Measurements from ENCODE around the gene CUBN.

Gene CUBN

GRCh38 chr10:17144032-17144431 is 14.4 kb upstream of the CUBN start:
- Histone ChIP-seq H3K4me1 (ENCODE audit: control insufficient read depth, insufficient read depth, low read length, poor library complexity, severe bottlenecking) (no peaks in the 10 kb centered on the region), H3K27me3 (replicated peaks; ENCODE audit: control insufficient read depth, insufficient read depth, low read length, poor library complexity, severe bottlenecking) (no peaks in the 10 kb centered on the region), H3K9me3 (ENCODE audit: control insufficient read depth, low read length) (no peaks in the 10 kb centered on the region), H3K27ac (ENCODE audit: insufficient read depth, low read length, poor library complexity, severe bottlenecking) (no peak overlapping the region), H3K4me3 (ENCODE audit: insufficient read depth, low read depth, low read length, poor library complexity, severe bottlenecking) (no peak overlapping the region), H3K36me3 (ENCODE audit: control insufficient read depth, insufficient read depth, low read length) (no peaks in the 10 kb centered on the region)
- DNase-seq: no peak

DNA sequence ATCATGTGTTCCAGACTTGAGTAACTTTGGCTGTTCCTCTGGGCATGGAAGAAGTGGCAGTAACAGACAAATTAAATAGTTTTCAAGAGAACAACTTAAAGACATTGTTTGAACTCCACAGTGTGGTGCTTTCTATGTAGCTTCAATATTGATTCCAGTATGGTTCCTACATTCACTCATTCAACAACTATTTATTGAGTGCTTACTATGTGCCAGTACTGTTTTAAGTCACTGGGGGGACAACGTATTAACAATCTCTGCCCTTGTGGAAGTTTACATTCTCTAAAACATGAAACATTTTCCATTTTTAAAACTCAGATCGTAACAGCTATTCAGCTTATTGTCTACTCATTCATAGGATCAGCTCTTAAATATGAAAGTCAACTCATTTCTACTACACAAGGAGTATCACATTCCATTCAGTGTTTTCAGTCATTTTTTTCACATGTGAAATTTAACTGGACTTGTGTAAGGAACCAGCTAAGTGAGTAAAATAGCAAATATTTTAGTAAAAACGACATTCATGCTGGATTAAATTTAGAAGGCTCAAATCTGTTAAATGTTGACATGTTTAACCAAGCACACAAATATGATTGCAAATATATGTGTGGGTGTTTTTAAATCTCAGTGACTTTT is 13.6 kb upstream of the CUBN start:
- no peaks in the 10 kb centered on the region for H3K9me3 ChIP-seq (ENCODE audit: control insufficient read depth, low read length)
- no peak overlapping the region for H3K27ac ChIP-seq (ENCODE audit: insufficient read depth, low read length, poor library complexity, severe bottlenecking)
- no peaks in the 10 kb centered on the region for H3K27me3 ChIP-seq (replicated peaks; ENCODE audit: control insufficient read depth, insufficient read depth, low read length, poor library complexity, severe bottlenecking)
- H3K36me3 ChIP-seq (ENCODE audit: control insufficient read depth, insufficient read depth, low read length): no peaks in the 10 kb centered on the region
- H3K4me1 ChIP-seq (ENCODE audit: control insufficient read depth, insufficient read depth, low read length, poor library complexity, severe bottlenecking): no peaks in the 10 kb centered on the region
- H3K4me3 ChIP-seq (ENCODE audit: insufficient read depth, low read depth, low read length, poor library complexity, severe bottlenecking): no peak overlapping the region
- DNase-seq: no peak

DNA sequence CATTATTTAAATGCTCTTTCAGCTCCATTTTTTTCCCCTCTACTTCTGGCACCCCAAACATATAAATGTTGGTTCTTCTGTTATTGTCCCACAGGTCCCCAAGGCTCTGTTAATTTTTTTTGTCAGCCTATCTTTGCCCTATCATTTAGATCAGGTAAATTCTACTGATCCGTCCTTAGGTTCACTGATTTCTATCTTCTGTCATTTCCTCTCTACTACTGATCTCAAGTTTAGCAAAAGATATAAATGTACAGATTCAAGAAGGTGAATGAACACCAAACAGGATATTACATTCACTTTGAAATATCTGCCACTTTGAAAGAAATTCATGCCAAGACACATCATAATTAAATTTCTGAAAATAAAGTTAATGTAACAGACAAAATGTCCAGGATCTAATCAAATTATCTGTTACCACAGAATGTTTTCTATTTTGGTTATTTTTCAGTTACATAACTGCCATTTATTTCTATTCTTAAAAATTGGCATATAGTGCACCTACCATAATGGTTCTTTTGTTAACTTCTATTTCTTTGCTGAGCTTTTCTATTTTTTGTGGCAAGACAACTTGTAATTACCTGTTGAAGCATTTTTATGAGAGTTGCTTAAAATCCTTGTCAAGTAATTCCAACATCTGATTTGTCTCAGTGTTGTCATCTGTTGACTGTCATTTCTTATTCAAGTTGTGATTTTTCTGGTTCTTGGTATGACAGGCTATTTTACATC is 12.1 kb upstream of the CUBN start:
- no peaks in the 10 kb centered on the region for H3K4me1 ChIP-seq (ENCODE audit: control insufficient read depth, insufficient read depth, low read length, poor library complexity, severe bottlenecking)
- H3K4me3 ChIP-seq (ENCODE audit: insufficient read depth, low read depth, low read length, poor library complexity, severe bottlenecking): no peak overlapping the region
- no peaks in the 10 kb centered on the region for H3K36me3 ChIP-seq (ENCODE audit: control insufficient read depth, insufficient read depth, low read length)
- H3K27ac ChIP-seq (ENCODE audit: insufficient read depth, low read length, poor library complexity, severe bottlenecking): no peak overlapping the region
- DNase-seq: no peak
- no peaks in the 10 kb centered on the region for H3K9me3 ChIP-seq (ENCODE audit: control insufficient read depth, low read length)
- no peaks in the 10 kb centered on the region for H3K27me3 ChIP-seq (replicated peaks; ENCODE audit: control insufficient read depth, insufficient read depth, low read length, poor library complexity, severe bottlenecking)

DNA sequence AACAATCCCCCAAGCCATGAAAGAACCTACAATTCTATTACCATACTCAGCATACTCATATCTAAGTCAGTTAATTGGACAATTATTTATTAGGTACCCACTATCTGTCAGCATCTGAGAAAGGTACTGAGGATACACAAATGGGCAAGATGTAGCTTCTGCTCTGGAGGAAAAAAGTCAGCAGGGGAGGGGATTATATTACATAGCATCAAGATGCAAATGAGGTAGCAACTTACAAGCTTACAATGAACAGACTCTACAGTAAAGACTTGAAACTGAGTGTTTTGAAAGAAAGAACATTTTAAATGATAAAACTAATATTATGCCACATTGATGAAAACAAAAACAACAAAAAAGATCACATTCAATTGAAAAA is 10.8 kb upstream of the CUBN start:
- DNase-seq: no peak
- no peaks in the 10 kb centered on the region for H3K27me3 ChIP-seq (replicated peaks; ENCODE audit: control insufficient read depth, insufficient read depth, low read length, poor library complexity, severe bottlenecking)

GRCh38 chr10:17138460-17139042 is 8.9 kb upstream of the CUBN start:
- Histone ChIP-seq H3K4me1 (ENCODE audit: control insufficient read depth, insufficient read depth, low read length, poor library complexity, severe bottlenecking) (no peaks in the 10 kb centered on the region), H3K9me3 (ENCODE audit: control insufficient read depth, low read length) (no peaks in the 10 kb centered on the region), H3K27ac (ENCODE audit: insufficient read depth, low read length, poor library complexity, severe bottlenecking) (no peak overlapping the region), H3K36me3 (ENCODE audit: control insufficient read depth, insufficient read depth, low read length) (no peaks in the 10 kb centered on the region), H3K27me3 (replicated peaks; ENCODE audit: control insufficient read depth, insufficient read depth, low read length, poor library complexity, severe bottlenecking) (no peaks in the 10 kb centered on the region), H3K4me3 (ENCODE audit: insufficient read depth, low read depth, low read length, poor library complexity, severe bottlenecking) (no peak overlapping the region)
- DNase-seq: no peak

More for the DNA sequence above, 10.8 kb upstream of the CUBN start:
- Histone ChIP-seq H3K4me1 (ENCODE audit: control insufficient read depth, insufficient read depth, low read length, poor library complexity, severe bottlenecking) (no peaks in the 10 kb centered on the region), H3K9me3 (ENCODE audit: control insufficient read depth, low read length) (no peaks in the 10 kb centered on the region), H3K27ac (ENCODE audit: insufficient read depth, low read length, poor library complexity, severe bottlenecking) (no peak overlapping the region), H3K4me3 (ENCODE audit: insufficient read depth, low read depth, low read length, poor library complexity, severe bottlenecking) (no peak overlapping the region), H3K36me3 (ENCODE audit: control insufficient read depth, insufficient read depth, low read length) (no peaks in the 10 kb centered on the region)

- Histone ChIP-seq H3K4me1 (ENCODE audit: control insufficient read depth, insufficient read depth, low read length, poor library complexity, severe bottlenecking) (no peaks in the 10 kb centered on the region), H3K9me3 (ENCODE audit: control insufficient read depth, low read length) (no peaks in the 10 kb centered on the region)
- DNase-seq: no peak
Measured at GRCh38 chr10:17134737-17135260, 5.2 kb upstream of the CUBN start.

GRCh38 chr10:17134282-17134681 is 4.7 kb upstream of the CUBN start:
- Histone ChIP-seq H3K9me3 (ENCODE audit: control insufficient read depth, low read length) (no peaks in the 10 kb centered on the region), H3K27ac (ENCODE audit: insufficient read depth, low read length, poor library complexity, severe bottlenecking) (no peak overlapping the region), H3K4me1 (ENCODE audit: control insufficient read depth, insufficient read depth, low read length, poor library complexity, severe bottlenecking) (no peaks in the 10 kb centered on the region), H3K27me3 (replicated peaks; ENCODE audit: control insufficient read depth, insufficient read depth, low read length, poor library complexity, severe bottlenecking) (no peaks in the 10 kb centered on the region), H3K36me3 (ENCODE audit: control insufficient read depth, insufficient read depth, low read length) (no peaks in the 10 kb centered on the region), H3K4me3 (ENCODE audit: insufficient read depth, low read depth, low read length, poor library complexity, severe bottlenecking) (no peak overlapping the region)
- DNase-seq: no peak

More at GRCh38 chr10:17134737-17135260, 5.2 kb upstream of the CUBN start:
- no peak overlapping the region for H3K27ac ChIP-seq (ENCODE audit: insufficient read depth, low read length, poor library complexity, severe bottlenecking)
- H3K36me3 ChIP-seq (ENCODE audit: control insufficient read depth, insufficient read depth, low read length): no peaks in the 10 kb centered on the region
- H3K4me3 ChIP-seq (ENCODE audit: insufficient read depth, low read depth, low read length, poor library complexity, severe bottlenecking): no peak overlapping the region
- no peaks in the 10 kb centered on the region for H3K27me3 ChIP-seq (replicated peaks; ENCODE audit: control insufficient read depth, insufficient read depth, low read length, poor library complexity, severe bottlenecking)

GRCh38 chr10:17128261-17128660 is 1.4 kb downstream of the CUBN start:
- Histone ChIP-seq H3K9me3 (ENCODE audit: control insufficient read depth, low read length) (no peaks in the 10 kb centered on the region), H3K4me3 (ENCODE audit: insufficient read depth, low read depth, low read length, poor library complexity, severe bottlenecking) (no peak overlapping the region), H3K27ac (ENCODE audit: insufficient read depth, low read length, poor library complexity, severe bottlenecking) (no peak overlapping the region), H3K4me1 (ENCODE audit: control insufficient read depth, insufficient read depth, low read length, poor library complexity, severe bottlenecking) (no peaks in the 10 kb centered on the region), H3K27me3 (replicated peaks; ENCODE audit: control insufficient read depth, insufficient read depth, low read length, poor library complexity, severe bottlenecking) (no peaks in the 10 kb centered on the region), H3K36me3 (ENCODE audit: control insufficient read depth, insufficient read depth, low read length) (no peaks in the 10 kb centered on the region)
- DNase-seq: no peak

DNA sequence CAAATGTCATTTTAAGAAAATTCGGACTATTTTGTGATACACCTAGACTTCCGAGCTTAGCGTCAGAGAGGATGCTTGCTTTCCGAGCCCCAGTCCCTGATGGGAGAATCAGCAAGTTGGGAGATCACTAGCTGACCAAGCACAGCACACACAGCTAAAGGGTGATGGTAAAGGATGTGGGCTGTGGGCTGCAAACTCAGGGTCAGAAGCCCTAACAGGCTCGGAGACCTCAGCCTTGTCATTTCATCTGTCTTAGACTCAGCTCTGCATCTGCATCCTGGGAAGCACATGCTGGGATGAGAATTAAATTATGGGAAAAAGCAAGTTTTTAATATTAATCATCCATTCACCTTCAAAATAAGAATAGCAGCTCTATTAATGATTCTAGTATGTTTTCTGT is 3.3 kb downstream of the CUBN start:
- H3K36me3 ChIP-seq (ENCODE audit: control insufficient read depth, insufficient read depth, low read length): no peaks in the 10 kb centered on the region
- no peaks in the 10 kb centered on the region for H3K27me3 ChIP-seq (replicated peaks; ENCODE audit: control insufficient read depth, insufficient read depth, low read length, poor library complexity, severe bottlenecking)
- no peaks in the 10 kb centered on the region for H3K9me3 ChIP-seq (ENCODE audit: control insufficient read depth, low read length)
- H3K4me1 ChIP-seq (ENCODE audit: control insufficient read depth, insufficient read depth, low read length, poor library complexity, severe bottlenecking): no peaks in the 10 kb centered on the region
- H3K4me3 ChIP-seq (ENCODE audit: insufficient read depth, low read depth, low read length, poor library complexity, severe bottlenecking): no peak overlapping the region
- H3K27ac ChIP-seq (ENCODE audit: insufficient read depth, low read length, poor library complexity, severe bottlenecking): no peak overlapping the region
- no peak for DNase-seq

Measured in effector memory CD4-positive, alpha-beta T cell (primary cell).